Stomach (tissue), 9 donors: Measurements from ENCODE around the gene ZFHX3. TPM values are rescaled to one million over a fixed set of nuclear protein-coding genes. Genes with fewer than 3 reads are reported as not detected.

Experiments used
- DNase-seq, 2 donors: peaks; one replicate each; pipeline versions ENCODE4 v3.0.0 to v3.0.0-alpha.2; 2013 to 2019
- H3K27ac ChIP-seq, 5 donors: fragments of 200-600 bp in 4 of 5; sonication (generic) in 4 of 5; one replicate each; pipeline ENCODE4 v1.5.1; 2013 to 2019; ENCODE audit warnings: mild to moderate bottlenecking in 1 of 5, moderate library complexity in 1 of 5
- H3K27me3 ChIP-seq, 3 donors: fragments of 200-600 bp; sonication (generic); one replicate each; pipeline ENCODE4 v1.5.1; 2017 to 2019; ENCODE audit warnings: mixed run types in 1 of 3
- H3K36me3 ChIP-seq, 4 donors: fragments of 200-600 bp; sonication (generic); 1 replicate in 3 of 4; 2 replicates in 1 of 4; pipeline ENCODE4 v1.5.1; 2016 to 2019
- H3K4me1 ChIP-seq, 4 donors: fragments of 200-600 bp; sonication (generic); one replicate each; pipeline ENCODE4 v1.5.1; 2016 to 2019
- H3K4me3 ChIP-seq, 4 donors: fragments of 200-600 bp; sonication (generic) in 3 of 4; one replicate each; pipeline ENCODE4 v1.5.1; 2016 to 2019; ENCODE audit warnings: mild to moderate bottlenecking in 1 of 4
- H3K9me3 ChIP-seq, 4 donors: fragments of 200-600 bp; sonication (generic); one replicate each; pipeline ENCODE4 v1.5.1; 2016 to 2019
- CTCF ChIP-seq, 7 experiments: fragments of 450-650 bp in 4 of 7; fragments of 200-600 bp in 3 of 7; sonication (generic) in 3 of 7; IDR thresholded peaks; one replicate each; pipeline ENCODE4 v1.5.1; 2016 to 2019; ENCODE audit warnings: antibody characterized with exemption in 7 of 7, control low read depth in 2 of 7, mild to moderate bottlenecking in 1 of 7
- EP300 ChIP-seq: sonication (generic); formaldehyde crosslinking; IDR thresholded peaks from one replicate; pipeline ENCODE4 v1.6.1; 2017; ENCODE audit warnings: antibody characterized with exemption
- POLR2A ChIP-seq, 4 donors: fragments of 450-650 bp; IDR thresholded peaks; one replicate each; pipeline ENCODE4 v1.6.1; 2016; ENCODE audit warnings: antibody characterized with exemption in 4 of 4, control low read depth in 2 of 4, mild to moderate bottlenecking in 1 of 4, moderate library complexity in 1 of 4
- POLR2AphosphoS5 ChIP-seq, 3 donors: sonication (generic); formaldehyde crosslinking; IDR thresholded peaks; one replicate each; pipeline ENCODE4 v1.6.1; 2016; ENCODE audit warnings: antibody characterized with exemption in 3 of 3
- WGBS, 5 donors: extraction: QIAGEN DNeasy Blood & Tissue Kit in 3 of 5; methylation state at CpG; one replicate each; pipeline versions ENCODE4 v1.1.5 to v1.1.7; 2013 to 2018; 5-methylcytosine and 5-hydroxymethylcytosine counted together
- intact Hi-C: fragments of 100-400 bp; cut with DNase I; formaldehyde crosslinking; loops from one replicate; pipeline ENCODE4 v1.15.1; 2023; ENCODE audit warnings: low total_unique reads
- polyA plus RNA-seq, 3 donors: library from polyadenylated mRNA; stranded (reverse); fragments of 200-250 nt; gene quantifications; one replicate each; pipeline ENCODE4 v1.2.3, GENCODE V29; 2013
- total RNA-seq, 5 donors: library from RNA; depleted of rRNA; stranded (reverse); fragments of >200 nt; gene quantifications; one replicate each; pipeline versions ENCODE4 v1.1.0 to v1.2.3, GENCODE V29; 2014 to 2016
- donor health status: healthy with polysubstance abuse.
- donor health status: Bipolar disorder and iron deficiency.
- donor health status: healthy.

The ZFHX3 gene
- total and polyA plus RNA-seq, 8 donors, result 1.1 to 27.5 (median 11.8) TPM

DNA sequence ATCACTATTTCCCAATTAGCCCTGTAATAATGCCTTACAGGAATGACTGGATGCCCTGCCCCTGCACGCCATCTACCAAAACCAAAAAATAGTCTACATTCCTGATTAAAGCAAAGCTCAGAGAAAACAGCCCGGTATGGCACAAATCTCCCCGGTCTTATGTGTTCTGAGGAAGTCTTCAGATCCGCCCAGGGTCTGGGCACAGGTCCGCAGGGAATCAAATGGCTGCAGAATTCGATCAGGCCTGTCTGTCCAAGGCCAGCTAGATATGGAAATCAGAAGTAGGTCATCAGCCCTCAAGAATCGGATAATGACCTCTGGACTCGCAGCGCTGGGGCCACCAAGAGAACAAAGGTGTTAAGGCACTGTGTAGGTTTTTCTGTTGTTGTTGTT is 171.0 kb downstream of the ZFHX3 start:
- intact Hi-C loops, result no loop called here
- H3K4me3 ChIP-seq, result no peak overlapping the region
- TF ChIP-seq CTCF (IDR thresholded peaks at IDR 0.05) (no peak), POLR2A (IDR thresholded peaks at IDR 0.05) (no peak), EP300 (no peak), POLR2AphosphoS5 (IDR thresholded peaks at IDR 0.05) (no peak)
- no peaks in the 10 kb centered on the region for H3K27me3 ChIP-seq
- peaks cover 4 to 29% (median 20%) of the 10 kb centered on the region in 4 donors for H3K4me1 ChIP-seq
- peak overlapping the region in 4 of 5 donors; percentile 15 to 61 (median 32) for H3K27ac ChIP-seq
- 83 to 91% (median 90%) methylated on average over 9 of the region's 9 CpGs for WGBS, 5 donors
- no peak for DNase-seq
- H3K9me3 ChIP-seq, result no peaks in the 10 kb centered on the region
- no peaks in the 10 kb centered on the region for H3K36me3 ChIP-seq

- no peaks in the 10 kb centered on the region for H3K9me3 ChIP-seq
- TF ChIP-seq POLR2AphosphoS5 (IDR thresholded peaks at IDR 0.05) (no peak), CTCF (IDR thresholded peaks at IDR 0.05) (no peak), EP300 (no peak), POLR2A (IDR thresholded peaks at IDR 0.05) (no peak)
- peaks cover 4 to 29% (median 20%) of the 10 kb centered on the region in 4 donors for H3K4me1 ChIP-seq
- intact Hi-C loops, result no loop called here
- peak; percentile 32 to 63 for DNase-seq
- H3K4me3 ChIP-seq, result no peak overlapping the region
- H3K27me3 ChIP-seq, result no peaks in the 10 kb centered on the region
- H3K36me3 ChIP-seq, result no peaks in the 10 kb centered on the region
- H3K27ac ChIP-seq, result peak overlapping the region in 3 of 5 donors; percentile 47 to 61 (median 48)
- 54 to 65% (median 59%) methylated on average over 8 of the region's 8 CpGs for WGBS, 5 donors
Observed at GRCh38 chr16:72876221-72876620, 171.7 kb downstream of the ZFHX3 start.

DNA sequence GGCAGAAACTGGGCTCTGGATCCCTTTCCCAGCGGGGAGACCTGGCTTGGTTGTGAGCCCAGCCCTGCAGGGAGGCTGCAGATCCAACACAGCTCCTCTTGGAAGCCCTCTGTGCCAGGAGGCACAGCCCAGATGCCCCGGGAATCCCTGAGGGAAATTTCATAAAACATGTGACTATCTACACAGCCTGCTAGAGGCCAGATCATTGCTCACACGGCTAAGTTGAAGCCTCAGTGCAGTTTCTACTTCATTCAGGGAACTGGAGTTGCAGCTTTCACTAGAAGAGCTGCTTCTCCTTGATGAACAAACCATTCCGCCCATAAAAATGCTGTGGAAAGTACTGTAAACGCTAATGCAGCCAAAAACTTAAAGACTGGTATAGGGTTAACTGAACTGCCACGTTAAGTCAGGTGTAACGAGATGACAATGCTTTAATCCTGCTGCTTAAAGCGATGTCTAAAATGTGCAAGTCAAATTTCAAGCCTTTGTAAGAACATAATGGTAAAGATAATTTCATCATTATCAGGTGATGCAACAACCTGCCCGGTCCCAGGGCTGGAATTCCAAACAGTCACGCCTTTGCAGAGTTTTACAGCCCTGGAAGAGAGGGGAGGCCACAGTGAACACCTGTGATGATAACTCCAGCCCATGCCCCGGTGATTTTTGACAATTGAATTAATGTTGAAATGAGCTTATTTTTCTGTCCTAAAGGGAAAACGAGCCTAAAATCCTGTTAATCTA is 172.5 kb downstream of the ZFHX3 start:
- H3K4me1 ChIP-seq, result peaks cover 4 to 29% (median 20%) of the 10 kb centered on the region in 4 donors
- no peak overlapping the region for H3K27ac ChIP-seq
- no peaks in the 10 kb centered on the region for H3K9me3 ChIP-seq
- H3K36me3 ChIP-seq, result no peaks in the 10 kb centered on the region
- no peaks in the 10 kb centered on the region for H3K27me3 ChIP-seq
- no peak overlapping the region for H3K4me3 ChIP-seq
- no peak for DNase-seq
- intact Hi-C loops, result no loop called here
- TF ChIP-seq POLR2A (IDR thresholded peaks at IDR 0.05) (no peak), EP300 (no peak), CTCF (IDR thresholded peaks at IDR 0.05) (no peak), POLR2AphosphoS5 (IDR thresholded peaks at IDR 0.05) (no peak)
- WGBS, 5 donors, result 56 to 74% (median 60%) methylated on average over 12 of the region's 12 CpGs

GRCh38 chr16:72873853-72874252 is 174.1 kb downstream of the ZFHX3 start:
- DNase-seq, result no peak
- TF ChIP-seq POLR2AphosphoS5 (IDR thresholded peaks at IDR 0.05) (no peak), POLR2A (IDR thresholded peaks at IDR 0.05) (no peak), EP300 (no peak), CTCF (IDR thresholded peaks at IDR 0.05) (no peak)

More at GRCh38 chr16:72873853-72874252, 174.1 kb downstream of the ZFHX3 start:
- no peaks in the 10 kb centered on the region for H3K9me3 ChIP-seq
- no peaks in the 10 kb centered on the region for H3K36me3 ChIP-seq
- H3K4me3 ChIP-seq, result no peak overlapping the region
- WGBS, 5 donors, result 93 to 98% (median 97%) methylated on average over 8 of the region's 8 CpGs
- no peak overlapping the region for H3K27ac ChIP-seq
- peaks cover 4 to 29% (median 19%) of the 10 kb centered on the region in 4 donors for H3K4me1 ChIP-seq
- no peaks in the 10 kb centered on the region for H3K27me3 ChIP-seq
- intact Hi-C loops, result no loop called here
